GM23338 (cell line): ENCODE measurements around the gene ERF. TPM values are rescaled to one million over a fixed set of nuclear protein-coding genes. Genes with fewer than 3 reads are reported as not detected.
A peak's percentile ranks its signal among the peaks of the same experiment; 100 is the strongest.

Experiments used
- ATAC-seq: fragments of 200-7000 bp; cut with Tn5 transposase; 3 replicates; pipeline ENCODE4 v1.9.1; 2020
- DNase-seq: peaks from one replicate; pipeline ENCODE4 v3.0.0-alpha.2; 2015; ENCODE audit warnings: low spot score
- H2AFZ ChIP-seq: fragments of 200-600 bp; sonication (generic); 2 replicates; pipeline ENCODE4 v1.8.0; 2016; ENCODE audit warnings: antibody characterized with exemption, mild to moderate bottlenecking, moderate library complexity
- H3F3A ChIP-seq: fragments of 200-600 bp; sonication (generic); replicated peaks from 2 replicates; pipeline ENCODE4 v1.8.0; 2017; ENCODE audit warnings: antibody characterized with exemption, mixed run types, low read depth
- H3K27ac ChIP-seq: fragments of 200-600 bp; sonication (generic); 2 replicates; pipeline ENCODE4 v1.6.1; 2016; ENCODE audit warnings: low read depth
- H3K27me3 ChIP-seq: fragments of 200-600 bp; sonication (generic); 2 replicates; pipeline ENCODE4 v1.8.0; 2016; ENCODE audit warnings: mild to moderate bottlenecking, mixed run types, moderate library complexity; ENCODE audit not compliant: insufficient read depth
- H3K36me3 ChIP-seq: fragments of 200-600 bp; sonication (generic); 2 replicates; pipeline ENCODE4 v1.8.0; 2016; ENCODE audit warnings: mild to moderate bottlenecking; ENCODE audit not compliant: insufficient read depth
- H3K4me1 ChIP-seq: fragments of 200-600 bp; sonication (generic); 2 replicates; pipeline ENCODE4 v1.8.0; 2016; ENCODE audit warnings: mild to moderate bottlenecking, moderate library complexity; ENCODE audit not compliant: insufficient read depth
- H3K4me2 ChIP-seq: fragments of 200-600 bp; sonication (generic); 2 replicates; pipeline ENCODE4 v1.7.1; 2017; ENCODE audit warnings: mixed run types
- H3K4me3 ChIP-seq: fragments of 200-600 bp; sonication (generic); 2 replicates; pipeline ENCODE4 v1.6.1; 2016; ENCODE audit warnings: mixed run types
- H3K79me2 ChIP-seq: fragments of 200-600 bp; sonication (generic); replicated peaks from 2 replicates; pipeline ENCODE4 v1.8.0; 2017; ENCODE audit warnings: mild to moderate bottlenecking; ENCODE audit not compliant: insufficient read depth
- H3K9me2 ChIP-seq: fragments of 200-600 bp; sonication (generic); 2 replicates; pipeline ENCODE4 v1.8.0; 2017; ENCODE audit not compliant: insufficient read depth
- H4K20me1 ChIP-seq: fragments of 200-600 bp; sonication (generic); replicated peaks from 2 replicates; pipeline ENCODE4 v1.8.0; 2017; ENCODE audit warnings: mild to moderate bottlenecking; ENCODE audit not compliant: insufficient read depth
- H3K27ac Mint-ChIP-seq: 2 replicates; pipeline ENCODE4 v1.8.0; 2020; ENCODE audit warnings: inconsistent platforms, mild to moderate bottlenecking, moderate library complexity, mixed read lengths
- H3K27me3 Mint-ChIP-seq: 3 replicates; pipeline ENCODE4 v1.8.0; 2022; ENCODE audit warnings: low read depth, mild to moderate bottlenecking, moderate library complexity, mixed read lengths, inconsistent platforms; ENCODE audit not compliant: insufficient read depth, poor library complexity
- H3K36me3 Mint-ChIP-seq: 3 replicates; pipeline ENCODE4 v1.8.0; 2021; ENCODE audit warnings: low read depth, mild to moderate bottlenecking, inconsistent platforms, moderate library complexity, mixed read lengths
- H3K4me1 Mint-ChIP-seq: 3 replicates; pipeline ENCODE4 v1.8.0; 2020; ENCODE audit warnings: mild to moderate bottlenecking, inconsistent platforms, mixed read lengths
- H3K4me3 Mint-ChIP-seq: 3 replicates; pipeline ENCODE4 v1.8.0; 2021; ENCODE audit warnings: moderate library complexity, mild to moderate bottlenecking, inconsistent platforms, mixed read lengths
- H3K9me3 Mint-ChIP-seq: 3 replicates; pipeline ENCODE4 v1.8.0; 2020; ENCODE audit warnings: moderate library complexity, mild to moderate bottlenecking, inconsistent platforms, mixed read lengths
- CREB1 ChIP-seq: fragments of 250-450 bp; sonication (Bioruptor Pico); IDR thresholded peaks from 2 replicates; pipeline ENCODE4 v1.5.0; 2020; ENCODE audit warnings: low read depth, mild to moderate bottlenecking, moderate library complexity
- CTCF ChIP-seq, 2 experiments: fragments of 200-600 bp in 1 of 2; sonication (generic) in 1 of 2; conservative IDR thresholded peaks; 2 replicates each; pipeline versions ENCODE4 v1.5.1 to v1.6.1; 2016 to 2017; ENCODE audit warnings: antibody characterized with exemption in 2 of 2, low read depth in 2 of 2, mild to moderate bottlenecking in 2 of 2, moderate library complexity in 1 of 2
- ETS1 ChIP-seq: IDR thresholded peaks from 2 replicates; pipeline ENCODE4 v1.6.1; 2016; ENCODE audit warnings: antibody characterized with exemption
- EZH2 ChIP-seq: fragments of 200-600 bp; sonication (generic); IDR thresholded peaks from one replicate; pipeline ENCODE4 v1.8.0; 2017; ENCODE audit warnings: antibody characterized with exemption, mild to moderate bottlenecking, low read depth; ENCODE audit not compliant: unreplicated experiment
- EZH2phosphoT487 ChIP-seq: fragments of 200-600 bp; sonication (generic); IDR thresholded peaks from one replicate; pipeline ENCODE4 v1.8.1; 2018; ENCODE audit warnings: antibody characterized with exemption; ENCODE audit not compliant: unreplicated experiment
- NANOG ChIP-seq: IDR thresholded peaks from 2 replicates; pipeline ENCODE4 v1.6.1; 2016; ENCODE audit warnings: antibody characterized with exemption, borderline replicate concordance
- POLR2AphosphoS5 ChIP-seq: IDR thresholded peaks from 2 replicates; pipeline ENCODE4 v1.6.1; 2016; ENCODE audit warnings: antibody characterized with exemption, low read depth
- REST ChIP-seq: IDR thresholded peaks from one replicate; pipeline ENCODE4 v1.6.1; 2018; ENCODE audit warnings: antibody characterized with exemption; ENCODE audit not compliant: unreplicated experiment
- STAT1 ChIP-seq: IDR thresholded peaks from one replicate; pipeline ENCODE4 v1.6.1; 2016; ENCODE audit warnings: antibody characterized with exemption; ENCODE audit not compliant: unreplicated experiment
- ZNF462 ChIP-seq: fragments of 250-450 bp; sonication (Bioruptor Pico); IDR thresholded peaks from 2 replicates; pipeline ENCODE4 v1.5.0; 2020; ENCODE audit warnings: mild to moderate bottlenecking, moderate library complexity
- polyA plus RNA-seq: library from polyadenylated mRNA; unstranded; fragments of >200 nt; fragmentation: Nextera tagmentation; extraction: Ambion mirVana; gene quantifications from 2 replicates; pipeline ENCODE4 v1.2.1, GENCODE V29; 2016
- total RNA-seq: library from RNA; depleted of rRNA; stranded (reverse); fragments of >200 nt; shearing (Covaris generic); gene quantifications from 2 replicates; pipeline ENCODE4 v1.2.3, GENCODE V29; 2014

The ERF gene
- total and polyA plus RNA-seq, 2 experiments from 2014 or later: 29.4 to 49.4 TPM

- TF ChIP-seq REST (no peak), CTCF (conservative IDR thresholded peaks at IDR 0.05; ENCODE audit: low read depth in 2 of 2) (no peak), NANOG (no peak), POLR2AphosphoS5 (no peak), STAT1 (no peak), EZH2phosphoT487 (no peak), CREB1 (CRISPR knock-in tag) (no peak)
Observed at GRCh38 chr19:42220751-42221097, 34.2 kb downstream of the ERF start (continued).

- peaks cover 30% of the 10 kb centered on the region for H3K27me3 Mint-ChIP-seq
- peak; percentile 81 for ATAC-seq
- Histone ChIP-seq H3K79me2 (peaks cover 40% of the 10 kb centered on the region), H3K4me1 (peaks cover 9% of the 10 kb centered on the region), H3K27ac (peak within 1 kb of the TSS; percentile 41), H3K27me3 (no peaks in the 10 kb centered on the region), H3K36me3 (no peaks in the 10 kb centered on the region), H3K4me2 (peak within 1 kb of the TSS; percentile 95), H3K4me3 (peak within 1 kb of the TSS; percentile 89), H4K20me1 (peaks cover 24% of the 10 kb centered on the region), H3K9me2 (no peaks in the 10 kb centered on the region), H2AFZ (no peak within 1 kb of the TSS; the same call in 1 of the 2 replicates), H3F3A (peaks cover 28% of the 10 kb centered on the region)
- H3K27ac Mint-ChIP-seq: peak within 1 kb of the TSS; percentile 94
- no peaks in the 10 kb centered on the region for H3K9me3 Mint-ChIP-seq
- DNase-seq: peak; percentile 99
- peak within 1 kb of the TSS; percentile 94 for H3K4me3 Mint-ChIP-seq
- peaks cover 32% of the 10 kb centered on the region for H3K4me1 Mint-ChIP-seq
- peaks cover 30% of the 10 kb centered on the region for H3K36me3 Mint-ChIP-seq
- no peak for TF ChIP-seq ZNF462 (CRISPR knock-in tag)
- no peak for TF ChIP-seq EZH2
- no peak for TF ChIP-seq EZH2phosphoT487
- peak; percentile 95 for TF ChIP-seq POLR2AphosphoS5
- TF ChIP-seq NANOG: no peak
- TF ChIP-seq CREB1 (CRISPR knock-in tag): peak; percentile 43; the same call in 1 of the 2 replicates
- TF ChIP-seq ETS1: no peak; the same call in 1 of the 2 replicates
Observed at GRCh38 chr19:42219812-42220750, 34.8 kb downstream of the ERF start, which contains the start of gene ZNF526. ZNF526 (plus strand) TSS chr19:42220312; CDS start chr19:42224404, 4,092 bp downstream.
